GM18907 (cell line): ENCODE results near the gene KIAA0513.
"Not testable (repeated sequence)": the region's sequence is repeated elsewhere in the genome, so short reads cannot be mapped to it uniquely, and the experiment has no call there.

ENCODE experiments used
- ATAC-seq: cut with Tn5 transposase; IDR thresholded peaks from one replicate; pipeline ENCODE4 v1.9.1; 2021; ENCODE audit warnings: mild to moderate bottlenecking, moderate library complexity; ENCODE audit not compliant: unreplicated experiment

KIAA0513 gene

GRCh38 chr16:85046931-85047866 lies 19.6 kb downstream of the KIAA0513 start:
- ATAC-seq: no peak

- no peak for ATAC-seq
Measured at GRCh38 chr16:85047867-85048455, 20.4 kb downstream of the KIAA0513 start.

DNA sequence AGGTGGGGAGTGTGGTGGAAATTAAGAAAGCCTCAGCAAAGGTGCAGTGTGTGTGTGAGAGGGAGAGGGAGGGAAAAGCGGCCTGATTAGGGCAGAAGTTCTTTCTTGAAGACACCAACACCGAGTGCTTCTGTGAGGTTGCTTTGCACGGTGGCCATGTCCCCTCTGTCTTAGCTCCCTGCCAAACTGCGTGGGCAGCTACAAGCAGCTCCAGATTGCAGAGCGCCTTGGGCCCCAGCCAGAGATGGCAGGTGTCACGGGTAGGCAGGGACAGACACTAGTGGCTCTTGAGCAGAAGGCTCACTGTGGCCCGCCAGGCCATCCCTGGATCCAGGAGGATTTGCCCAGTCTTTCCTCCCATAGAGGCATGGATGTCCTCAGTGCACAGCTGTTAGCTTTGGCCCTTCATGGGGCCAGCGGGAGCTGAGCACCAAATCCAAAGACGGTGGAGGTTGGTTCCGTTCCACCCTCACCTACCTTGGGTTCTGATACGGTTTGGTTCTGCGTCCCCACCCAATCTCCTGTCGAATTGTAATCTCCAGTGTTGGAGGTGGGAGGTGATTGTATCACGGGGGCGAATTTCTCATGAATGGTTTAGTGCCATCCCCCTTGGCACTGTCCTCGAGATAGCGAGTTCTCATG lies 21.4 kb downstream of the KIAA0513 start:
- ATAC-seq: no peak

DNA sequence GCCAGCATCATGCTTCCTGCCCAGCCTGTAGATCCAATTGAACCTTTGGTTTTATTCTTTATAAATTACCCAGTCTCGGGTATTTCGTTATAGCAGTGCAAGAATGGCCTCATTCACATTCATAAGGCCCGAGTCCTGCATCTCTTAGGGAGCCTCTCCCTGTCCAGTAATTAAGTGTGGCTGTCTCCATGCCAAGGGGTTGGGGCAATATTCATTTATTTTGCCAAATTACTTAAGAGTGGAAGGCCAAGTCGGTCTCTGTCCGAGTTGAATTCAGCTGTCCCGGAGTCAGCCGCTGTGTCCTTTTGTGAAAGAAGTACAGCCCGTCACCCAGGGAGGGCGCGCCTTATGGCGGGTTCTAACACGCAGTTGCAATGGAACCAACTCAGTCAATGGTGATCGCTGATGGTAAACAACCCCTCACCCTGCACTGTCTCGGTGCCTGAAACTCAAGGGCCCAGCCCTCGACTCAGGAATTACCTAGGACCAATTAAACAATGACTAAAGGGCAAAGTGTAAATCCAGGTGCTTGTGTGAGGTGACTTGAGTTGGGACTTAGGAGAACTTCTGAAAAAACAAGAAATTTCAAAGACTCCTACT lies 22.2 kb downstream of the KIAA0513 start:
- no peak for ATAC-seq

DNA sequence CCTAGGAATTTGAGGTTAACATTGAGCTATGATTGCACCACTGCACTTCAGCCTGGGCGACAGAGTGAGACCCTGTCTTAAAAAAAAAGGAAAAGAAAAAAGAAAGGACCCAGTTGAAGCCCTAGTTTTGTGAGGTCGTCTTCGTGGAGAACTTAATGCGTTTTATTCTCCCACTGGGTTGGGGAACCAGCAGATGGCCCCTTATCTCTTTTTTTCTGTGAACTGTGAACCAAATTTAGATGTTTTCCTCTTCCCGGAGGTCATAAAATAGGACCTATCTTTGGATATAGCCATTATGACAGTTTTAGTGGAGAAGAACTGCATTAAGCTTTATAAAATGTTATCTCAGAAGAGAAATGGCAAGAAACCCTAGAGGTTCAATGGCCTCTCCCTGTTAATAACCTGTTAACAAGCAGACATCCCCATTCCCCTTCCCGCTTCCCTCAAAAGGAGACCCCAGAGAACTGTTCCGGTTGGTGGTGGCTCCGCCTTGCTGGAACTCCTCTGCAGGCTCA lies 23.5 kb downstream of the KIAA0513 start:
- no peak for ATAC-seq

DNA sequence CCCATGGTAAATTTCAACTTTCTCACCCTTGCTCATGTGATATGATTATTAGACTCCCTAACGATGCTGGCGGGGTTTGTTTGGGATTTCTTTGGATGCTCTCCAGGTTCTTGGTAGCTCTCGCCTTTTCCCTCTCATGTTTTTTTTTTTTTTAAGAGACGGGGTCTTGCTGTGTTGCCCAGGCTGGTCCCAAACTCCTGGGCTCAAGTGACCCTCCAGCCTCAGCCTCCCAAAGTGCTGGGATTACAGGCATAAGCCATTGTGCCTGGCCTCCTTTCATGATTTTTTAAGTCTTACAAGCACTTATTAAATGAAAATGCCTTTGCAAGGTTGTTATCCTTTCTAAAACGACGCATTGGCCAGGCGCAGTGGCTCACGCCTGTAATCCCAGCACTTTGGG lies 24.1 kb downstream of the KIAA0513 start:
- no peak for ATAC-seq

- ATAC-seq: no peak
Measured at GRCh38 chr16:85052536-85052935, 24.9 kb downstream of the KIAA0513 start.

DNA sequence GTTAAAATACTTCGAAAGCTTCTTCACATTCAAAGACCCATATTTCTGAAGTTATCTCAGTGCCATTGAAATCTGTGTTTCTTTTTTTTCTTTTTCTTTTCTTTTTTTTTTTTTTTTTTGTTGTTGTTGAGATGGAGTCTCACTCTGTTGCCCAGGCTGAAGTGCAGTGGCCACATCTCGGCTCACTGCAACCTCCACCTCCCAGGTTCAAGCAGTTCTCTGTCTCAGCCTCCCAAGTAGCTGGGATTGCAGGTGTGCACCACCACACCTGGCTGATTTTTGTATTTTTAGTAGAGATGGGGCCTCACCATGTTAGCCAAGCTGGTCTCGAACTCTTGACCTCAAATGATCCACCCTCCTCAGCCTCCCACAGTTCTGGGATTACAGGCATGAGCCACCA lies 26.7 kb downstream of the KIAA0513 start:
- ATAC-seq: not testable (repeated sequence)

DNA sequence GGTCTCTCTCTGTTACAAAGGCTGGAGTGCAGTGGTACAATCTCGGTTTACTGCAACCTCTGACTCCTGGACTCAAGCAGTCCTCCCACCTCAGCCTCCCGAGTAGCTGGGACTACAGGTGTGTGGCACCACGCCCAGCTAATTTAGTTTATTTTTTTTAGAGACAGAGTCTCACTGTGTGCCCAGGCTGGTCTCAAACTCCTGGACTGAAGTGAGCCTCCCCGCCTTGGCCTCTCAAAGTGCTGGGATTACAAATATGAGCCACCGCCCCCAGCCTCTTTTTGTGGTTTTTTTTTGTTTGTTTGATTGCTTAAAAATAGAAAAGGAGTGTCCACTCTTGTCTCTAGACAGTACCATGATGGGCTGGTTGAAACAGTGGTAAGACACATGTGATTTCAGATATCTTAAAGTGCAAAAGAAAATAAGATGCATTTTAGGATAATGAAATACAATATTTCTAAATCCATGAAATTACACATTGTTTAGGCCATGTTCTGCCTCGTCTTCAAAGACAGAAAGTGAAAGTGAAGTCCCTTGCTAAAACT lies 27.4 kb downstream of the KIAA0513 start:
- no peak for ATAC-seq

GRCh38 chr16:85055493-85056210 lies 28.1 kb downstream of the KIAA0513 start:
- ATAC-seq: peak; percentile 89

DNA sequence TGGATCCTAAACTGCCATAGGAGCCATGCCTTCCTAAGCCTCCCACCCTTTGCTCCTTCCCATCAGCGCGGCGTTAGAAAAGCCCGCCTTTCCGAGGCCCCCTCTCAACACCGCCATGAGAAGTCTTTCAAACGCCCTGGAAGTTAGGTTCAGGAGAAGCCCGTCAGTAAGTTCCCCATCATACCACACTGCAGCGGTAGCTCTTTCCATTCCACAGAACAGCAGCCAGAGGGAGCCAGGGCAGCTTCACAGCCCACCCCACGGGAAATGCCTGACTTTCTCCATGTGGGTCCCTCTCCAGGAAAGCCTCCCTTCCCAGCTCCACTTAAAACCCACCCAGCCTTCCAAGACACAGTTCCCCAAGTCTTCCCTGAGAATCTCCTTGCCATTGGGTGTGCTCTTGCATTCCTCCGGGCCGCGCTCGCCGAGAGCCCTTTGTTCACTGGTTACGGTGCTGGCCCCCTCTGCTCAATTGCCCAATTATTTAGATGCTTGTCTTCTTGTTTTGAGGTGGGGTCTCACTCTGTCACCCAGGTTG lies 28.7 kb downstream of the KIAA0513 start:
- ATAC-seq: no peak

DNA sequence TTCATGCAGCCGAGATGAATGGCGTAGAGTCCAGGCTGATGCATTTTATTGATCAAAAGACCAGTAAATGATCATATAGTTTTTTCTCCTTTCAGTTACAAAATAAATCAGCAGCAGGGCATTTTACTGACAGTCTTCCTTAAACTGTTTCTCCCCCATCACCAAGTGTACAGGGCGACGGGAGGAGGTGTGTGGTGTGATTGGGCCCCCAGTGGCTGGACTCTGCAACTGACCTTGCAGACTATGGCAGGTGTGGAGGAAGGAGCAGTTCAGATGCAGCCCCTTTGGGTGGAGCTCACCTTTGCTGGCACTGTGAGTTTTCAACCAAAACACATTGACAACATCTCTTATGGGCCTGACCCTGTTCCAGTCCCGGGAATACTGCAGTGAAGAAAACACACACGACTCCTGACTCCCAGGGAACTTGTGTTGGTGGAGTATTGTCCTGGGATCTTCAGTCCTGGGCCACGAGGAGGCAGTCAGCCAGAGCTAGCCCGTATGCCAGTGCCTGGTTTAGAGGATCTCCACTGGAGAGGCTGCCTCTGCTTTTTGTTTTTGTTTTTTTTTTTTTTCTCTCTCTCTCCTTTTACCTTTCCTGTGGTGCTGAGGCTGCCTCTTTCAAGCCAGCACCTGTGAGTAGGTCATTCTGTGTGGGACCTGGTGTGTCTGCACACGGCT lies 29.8 kb downstream of the KIAA0513 start:
- ATAC-seq: no peak

DNA sequence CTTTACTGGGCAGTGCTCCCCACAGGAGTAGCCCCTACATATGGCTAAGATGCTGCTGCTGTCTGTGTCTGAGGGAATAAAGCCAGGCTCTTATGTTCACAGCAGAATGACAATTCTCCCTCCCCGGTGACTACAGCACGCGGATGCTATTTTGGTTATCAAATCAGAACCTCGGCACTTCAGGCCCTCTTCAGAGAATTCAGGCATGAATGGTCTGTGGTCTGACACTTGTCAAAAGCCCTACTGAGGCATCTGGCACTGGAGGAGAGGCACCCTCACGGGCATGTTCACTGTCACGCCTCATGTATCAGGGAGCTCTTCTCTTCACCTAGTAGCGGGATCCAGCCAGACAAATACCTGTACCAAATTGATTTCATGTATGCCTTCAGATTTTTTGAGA lies 30.4 kb downstream of the KIAA0513 start:
- ATAC-seq: no peak

GRCh38 chr16:85058909-85059308 lies 31.3 kb downstream of the KIAA0513 start:
- no peak for ATAC-seq

GRCh38 chr16:85061566-85061965 lies 34.0 kb downstream of the KIAA0513 start:
- no peak for ATAC-seq

GRCh38 chr16:85062323-85062722 lies 34.7 kb downstream of the KIAA0513 start:
- ATAC-seq: no peak

- ATAC-seq: no peak
Measured at GRCh38 chr16:85062845-85063244, 35.2 kb downstream of the KIAA0513 start.

DNA sequence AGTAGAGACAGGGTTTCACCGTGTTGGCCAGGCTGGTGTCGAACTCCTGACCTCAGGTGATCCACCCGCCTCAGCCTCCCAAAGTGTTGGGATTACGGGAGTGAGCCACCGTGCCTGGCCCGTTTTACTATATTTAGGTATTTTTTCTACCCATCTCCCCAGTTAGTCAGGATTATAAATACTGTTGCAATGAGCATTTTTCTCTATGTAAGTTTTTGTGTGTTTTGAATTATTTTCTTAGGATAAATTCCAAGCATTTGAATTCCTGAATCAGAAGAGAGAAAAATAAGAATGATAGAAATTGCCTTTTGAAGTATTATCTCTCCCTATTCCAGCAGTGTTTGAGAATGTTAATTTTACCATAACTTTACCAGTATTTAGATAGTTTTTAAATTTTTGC lies 36.6 kb downstream of the KIAA0513 start:
- no peak for ATAC-seq

DNA sequence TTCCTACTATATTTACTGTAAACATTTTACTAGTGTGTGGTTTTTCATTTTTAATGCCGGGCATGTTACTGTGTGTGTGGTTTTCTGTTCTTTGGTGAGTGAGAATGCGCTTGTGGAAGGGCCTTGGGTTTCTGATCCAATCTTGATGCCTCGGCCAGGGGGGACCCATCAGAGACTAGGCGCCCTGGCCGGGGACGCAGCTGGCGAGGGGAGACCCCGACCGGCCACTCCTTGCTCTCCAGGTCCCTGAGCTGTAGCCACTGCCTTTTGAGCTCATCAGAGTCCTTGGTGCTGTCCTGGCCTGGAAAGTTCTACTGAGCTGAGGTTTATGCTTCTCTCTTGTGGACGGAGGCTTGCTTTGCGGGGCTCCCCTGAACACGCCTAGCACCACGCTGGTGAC lies 37.5 kb downstream of the KIAA0513 start:
- ATAC-seq: no peak
